H9 (cell line): Measurements from ENCODE around the gene OGFR. TPM values are rescaled to one million over a fixed set of nuclear protein-coding genes. Genes with fewer than 3 reads are reported as not detected.

ENCODE experiments used
- DNase-seq: peaks from one replicate; pipeline ENCODE4 v3.0.0-alpha.2; 2017
- H2AFZ ChIP-seq: one replicate; pipeline ENCODE4 v1.6.1; 2013; ENCODE audit warnings: mild to moderate bottlenecking, low read length, control low read depth, moderate library complexity
- H2AK5ac ChIP-seq: 2 replicates; pipeline ENCODE4 v1.6.1; 2013; ENCODE audit warnings: low read length, control low read depth, mixed read lengths; ENCODE audit not compliant: insufficient read length
- H2BK120ac ChIP-seq: one replicate; pipeline ENCODE4 v1.6.1; 2013; ENCODE audit warnings: low read depth, mild to moderate bottlenecking, low read length, control low read depth, inconsistent platforms; ENCODE audit not compliant: poor library complexity, severe bottlenecking
- H2BK12ac ChIP-seq: 2 replicates; pipeline ENCODE4 v1.6.1; 2013; ENCODE audit warnings: low read length, control low read depth, mixed read lengths, low read depth; ENCODE audit not compliant: insufficient read length
- H2BK15ac ChIP-seq: 2 replicates; pipeline ENCODE4 v1.6.1; 2013; ENCODE audit warnings: low read depth, low read length, control low read depth
- H2BK20ac ChIP-seq: one replicate; pipeline ENCODE4 v1.6.1; 2013; ENCODE audit warnings: low read depth, mild to moderate bottlenecking, low read length, control low read depth, inconsistent platforms; ENCODE audit not compliant: poor library complexity, severe bottlenecking
- H2BK5ac ChIP-seq: 2 replicates; pipeline ENCODE4 v1.6.1; 2013; ENCODE audit warnings: low read length, control low read depth, mixed read lengths; ENCODE audit not compliant: insufficient read length
- H3K14ac ChIP-seq: 2 replicates; pipeline ENCODE4 v1.6.1; 2013; ENCODE audit warnings: low read length, control low read depth; ENCODE audit not compliant: insufficient read depth
- H3K18ac ChIP-seq: 2 replicates; pipeline ENCODE4 v1.6.1; 2013; ENCODE audit warnings: low read depth, mild to moderate bottlenecking, mixed read lengths, low read length, control low read depth; ENCODE audit not compliant: insufficient read length
- H3K23ac ChIP-seq: 2 replicates; pipeline ENCODE4 v1.6.1; 2013; ENCODE audit warnings: low read length, control low read depth, mixed read lengths, low read depth; ENCODE audit not compliant: insufficient read length
- H3K23me2 ChIP-seq: 2 replicates; pipeline ENCODE4 v1.6.1; 2013; ENCODE audit warnings: low read depth, mild to moderate bottlenecking, mixed read lengths, low read length, control low read depth; ENCODE audit not compliant: insufficient read length, poor library complexity, severe bottlenecking
- H3K27ac ChIP-seq: 2 replicates; pipeline ENCODE4 v1.5.1; 2013; ENCODE audit warnings: low read length, control low read depth, mixed read lengths, low read depth; ENCODE audit not compliant: insufficient read length
- H3K27me3 ChIP-seq: 2 replicates; pipeline ENCODE4 v1.6.1; 2013; ENCODE audit warnings: low read length, control low read depth, inconsistent platforms; ENCODE audit not compliant: insufficient read depth
- H3K4ac ChIP-seq: 2 replicates; pipeline ENCODE4 v1.6.1; 2013; ENCODE audit warnings: low read depth, mild to moderate bottlenecking, control low read depth, inconsistent platforms, low read length, moderate library complexity
- H3K4me1 ChIP-seq: 2 replicates; pipeline ENCODE4 v1.6.1; 2013; ENCODE audit warnings: low read length, control low read depth, inconsistent platforms; ENCODE audit not compliant: insufficient read depth
- H3K4me2 ChIP-seq: 2 replicates; pipeline ENCODE4 v1.6.1; 2013; ENCODE audit warnings: low read length, control low read depth, mixed read lengths; ENCODE audit not compliant: insufficient read length, insufficient read depth
- H3K56ac ChIP-seq: 2 replicates; pipeline ENCODE4 v1.6.1; 2013; ENCODE audit warnings: low read depth, mild to moderate bottlenecking, mixed read lengths, low read length, control low read depth; ENCODE audit not compliant: insufficient read length
- H3K79me1 ChIP-seq: 2 replicates; pipeline ENCODE4 v1.6.1; 2013; ENCODE audit warnings: low read depth, mild to moderate bottlenecking, moderate library complexity, low read length, control low read depth, inconsistent platforms; ENCODE audit not compliant: insufficient read depth, poor library complexity, severe bottlenecking
- H3K79me2 ChIP-seq: 2 replicates; pipeline ENCODE4 v1.6.1; 2013; ENCODE audit warnings: low read length, control low read depth, inconsistent platforms; ENCODE audit not compliant: insufficient read depth
- H3K9ac ChIP-seq: 2 replicates; pipeline ENCODE4 v1.6.1; 2013; ENCODE audit warnings: low read length, control low read depth, mixed read lengths; ENCODE audit not compliant: insufficient read length; ENCODE audit errors: extremely low read depth
- H3K9me3 ChIP-seq: one replicate; pipeline ENCODE4 v1.6.1; 2013; ENCODE audit warnings: low read depth, low read length, inconsistent platforms; ENCODE audit not compliant: control insufficient read depth
- H3T11ph ChIP-seq: one replicate; pipeline ENCODE4 v1.6.1; 2013; ENCODE audit warnings: mild to moderate bottlenecking, low read length, control low read depth, inconsistent platforms
- H4K20me1 ChIP-seq: one replicate; pipeline ENCODE4 v1.6.1; 2013; ENCODE audit not compliant: control insufficient read depth, insufficient read length, insufficient read depth
- H4K5ac ChIP-seq: 2 replicates; pipeline ENCODE4 v1.6.1; 2013; ENCODE audit warnings: low read depth, mild to moderate bottlenecking, mixed read lengths, low read length, control low read depth; ENCODE audit not compliant: insufficient read length
- H4K8ac ChIP-seq: replicated peaks from 2 replicates; pipeline ENCODE4 v1.6.1; 2013; ENCODE audit warnings: low read length, control low read depth, mixed read lengths, low read depth; ENCODE audit not compliant: insufficient read length
- H4K91ac ChIP-seq: 2 replicates; pipeline ENCODE4 v1.6.1; 2013; ENCODE audit warnings: low read depth, mild to moderate bottlenecking, moderate library complexity, mixed read lengths, low read length, control low read depth; ENCODE audit not compliant: insufficient read length
- H3K27ac Mint-ChIP-seq, 3 experiments: 2 replicates in 2 of 3; 3 replicates in 1 of 3; pipeline ENCODE4 v1.8.0; 2020 to 2021; ENCODE audit warnings: mixed read lengths in 3 of 3, mild to moderate bottlenecking in 1 of 3, moderate library complexity in 1 of 3
- H3K27me3 Mint-ChIP-seq: 2 replicates; pipeline ENCODE4 v1.8.0; 2021; ENCODE audit warnings: low read depth, mild to moderate bottlenecking, moderate library complexity, mixed read lengths
- H3K36me3 Mint-ChIP-seq, 3 experiments: 2 replicates in 2 of 3; 3 replicates in 1 of 3; pipeline ENCODE4 v1.8.0; 2020 to 2021; ENCODE audit warnings: low read depth in 3 of 3, mixed read lengths in 3 of 3; ENCODE audit not compliant: insufficient read depth in 1 of 3
- H3K4me1 Mint-ChIP-seq, 2 experiments: 2 replicates each; pipeline ENCODE4 v1.8.0; 2020; ENCODE audit warnings: mixed read lengths in 2 of 2
- H3K4me3 Mint-ChIP-seq, 2 experiments: 2 replicates in 1 of 2; 3 replicates in 1 of 2; pipeline ENCODE4 v1.8.0; 2020 to 2021; ENCODE audit warnings: mild to moderate bottlenecking in 2 of 2, mixed read lengths in 2 of 2, moderate library complexity in 1 of 2
- H3K9me3 Mint-ChIP-seq, 2 experiments: 2 replicates in 1 of 2; 3 replicates in 1 of 2; pipeline ENCODE4 v1.8.0; 2020; ENCODE audit warnings: mild to moderate bottlenecking in 2 of 2, mixed read lengths in 2 of 2, moderate library complexity in 1 of 2
- CTCF ChIP-seq: fragments of 200-600 bp; sonication (generic); conservative IDR thresholded peaks from 3 replicates; pipeline ENCODE4 v1.8.0; 2021; ENCODE audit warnings: antibody characterized with exemption, mild to moderate bottlenecking
- WGBS: extraction: QIAGEN DNeasy Blood & Tissue Kit; methylation state at CpG from one replicate; pipeline ENCODE4 v1.1.7; 2013; ENCODE audit warnings: missing lambda C conversion rate, low lambda C conversion rate, mixed read lengths; ENCODE audit not compliant: insufficient read length; ENCODE audit errors: extremely low coverage; 5-methylcytosine and 5-hydroxymethylcytosine counted together
- total RNA-seq: library from RNA; stranded (reverse); gene quantifications from 2 replicates; pipeline ENCODE4 v1.2.1, GENCODE V29; 2021

Gene OGFR
- total RNA-seq, 1 experiment from 2014 or later, result 33.1 TPM

- Histone ChIP-seq H3K4me2 (peak overlapping the region; percentile 62), H3K56ac (no peak overlapping the region), H3K18ac (no peak overlapping the region), H2AFZ (no peak overlapping the region), H3K23ac (no peak overlapping the region), H2AK5ac (no peak overlapping the region), H3K14ac (peak overlapping the region; percentile 45; the same call in 1 of the 2 replicates), H4K5ac (no peak overlapping the region), H3T11ph (no peak overlapping the region), H4K20me1 (no peaks in the 10 kb centered on the region), H3K27me3 (no peaks in the 10 kb centered on the region), H3K9me3 (no peaks in the 10 kb centered on the region), H2BK5ac (no peak overlapping the region), H3K4ac (no peak overlapping the region), H3K9ac (peak overlapping the region; percentile 22), H4K8ac (no peak overlapping the region), H3K27ac (no peak overlapping the region), H4K91ac (no peak overlapping the region), H2BK15ac (no peak overlapping the region), H2BK20ac (no peak overlapping the region), H3K79me1 (no peaks in the 10 kb centered on the region), H3K79me2 (no peaks in the 10 kb centered on the region), H2BK12ac (no peak overlapping the region), H3K4me1 (no peaks in the 10 kb centered on the region), H3K23me2 (peaks cover 4% of the 10 kb centered on the region), H2BK120ac (no peak overlapping the region)
- Mint-ChIP-seq H3K9me3 (no peaks in the 10 kb centered on the region; a peak in 1 of 5 replicates), H3K27me3 (peaks cover 28% of the 10 kb centered on the region), H3K4me3 (peak overlapping the region; percentile 55 to 79), H3K4me1 (peaks cover 13 to 22% of the 10 kb centered on the region in 2 experiments), H3K27ac (no peak overlapping the region), H3K36me3 (peaks cover 13 to 28% (median 24%) of the 10 kb centered on the region in 3 experiments)
- DNase-seq, result peak; percentile 65
- TF ChIP-seq CTCF, result no peak
- WGBS, result no CpG with 5 or more reads among the region's 68 CpGs
Observed at GRCh38 chr20:62795023-62795761, 9.4 kb upstream of the OGFR start.
